ENCODE results near the gene BRD7.

BRD7 gene

DNA sequence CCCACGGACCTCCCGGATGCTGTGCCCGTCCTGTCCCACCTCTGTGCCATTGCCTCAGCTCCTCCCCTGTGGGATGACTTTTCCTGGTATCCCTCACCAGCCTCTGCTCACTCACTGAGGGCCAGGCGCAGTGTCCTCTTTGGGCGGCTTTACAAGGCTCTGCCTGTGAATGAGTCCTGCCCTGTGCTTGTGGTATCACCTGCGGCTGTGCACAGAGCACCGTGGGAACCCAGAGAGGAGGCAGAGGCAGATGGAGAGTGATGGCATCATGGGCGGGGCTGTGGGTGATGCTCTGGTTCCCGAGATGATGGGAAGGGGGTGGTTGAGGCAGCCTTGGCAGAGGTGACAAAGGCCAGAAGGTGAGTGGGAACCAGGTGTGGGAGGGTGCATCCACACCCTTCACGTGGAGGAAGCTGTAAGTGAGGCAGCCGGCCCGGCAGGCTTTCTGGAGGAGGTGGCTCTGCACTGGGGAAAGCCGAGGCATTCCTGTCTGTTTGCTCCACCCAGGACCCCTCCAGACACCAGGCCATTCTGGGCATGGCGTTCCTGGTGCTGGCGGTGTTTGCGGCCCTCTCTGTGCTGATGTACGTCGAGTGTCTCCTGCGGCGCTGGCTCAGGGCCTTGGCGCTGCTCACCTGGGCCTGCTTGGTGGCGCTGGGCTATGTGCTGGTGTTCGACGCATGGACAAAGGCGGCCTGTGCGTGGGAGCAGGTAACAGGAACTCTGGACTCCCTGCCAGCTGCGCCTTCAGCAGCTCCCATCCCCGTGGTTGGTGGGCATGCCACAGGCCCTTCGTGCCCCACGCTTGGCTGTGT, 78.6 kb downstream of the BRD7 start:
- no peak for DNase-seq (ENCODE audit: low spot score)

- DNase-seq (ENCODE audit: low spot score): no peak
Measured at GRCh38 chr16:50288920-50289319, 79.9 kb downstream of the BRD7 start.

DNA sequence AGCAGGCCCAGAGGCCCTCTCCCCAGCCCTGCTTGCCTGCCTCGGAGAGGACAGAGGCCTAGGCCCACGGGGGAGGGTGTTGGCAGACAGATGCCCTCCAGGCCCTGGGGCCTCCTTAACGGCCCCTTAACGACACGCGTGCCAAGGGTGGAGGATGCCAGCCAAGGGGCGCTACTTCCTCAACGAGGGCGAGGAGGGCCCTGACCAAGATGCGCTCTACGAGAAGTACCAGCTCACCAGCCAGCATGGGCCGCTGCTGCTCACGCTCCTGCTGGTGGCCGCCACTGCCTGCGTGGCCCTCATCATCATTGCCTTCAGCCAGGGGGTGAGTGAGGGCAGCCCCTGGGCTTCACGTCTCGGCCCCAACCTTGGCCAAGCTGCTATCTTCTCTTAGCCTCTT, 80.8 kb downstream of the BRD7 start:
- no peak for DNase-seq (ENCODE audit: low spot score)

- DNase-seq (ENCODE audit: low spot score): no peak
Measured at GRCh38 chr16:50286681-50287080, 82.1 kb downstream of the BRD7 start.

DNA sequence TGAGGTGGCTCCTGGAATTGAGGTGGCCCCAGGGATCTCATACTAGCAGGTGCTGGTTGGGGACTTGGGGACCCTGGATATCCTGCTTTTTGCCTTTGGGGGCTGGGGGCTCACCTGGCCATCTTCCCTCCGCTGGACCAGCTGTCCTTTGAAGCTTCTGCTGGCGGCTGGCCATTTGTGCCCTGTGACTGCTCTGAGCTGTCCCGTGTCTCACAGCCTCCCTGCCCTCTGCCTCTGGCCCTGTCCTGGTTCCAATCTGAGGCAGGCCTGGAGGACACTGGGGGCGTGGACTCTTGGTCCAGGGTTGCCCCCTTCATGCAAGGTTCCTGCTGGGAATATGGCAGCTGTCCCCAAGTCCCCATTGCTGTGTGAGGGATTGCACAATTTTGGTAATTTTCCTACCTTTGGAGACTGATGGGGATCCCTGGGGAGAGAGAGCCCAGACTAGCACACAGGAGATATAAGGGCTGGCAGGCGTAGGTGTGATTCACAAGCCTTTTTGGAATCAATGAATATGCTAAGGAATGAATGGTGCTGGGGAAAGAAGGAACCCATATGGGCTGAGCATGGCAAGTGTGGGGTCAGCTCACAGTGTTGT, 83.3 kb downstream of the BRD7 start:
- DNase-seq (ENCODE audit: low spot score): no peak

- DNase-seq (ENCODE audit: low spot score): no peak
Measured at GRCh38 chr16:50284131-50284911, 84.5 kb downstream of the BRD7 start.

- DNase-seq (ENCODE audit: low spot score): no peak
Measured at GRCh38 chr16:50282955-50283631, 85.7 kb downstream of the BRD7 start.

DNA sequence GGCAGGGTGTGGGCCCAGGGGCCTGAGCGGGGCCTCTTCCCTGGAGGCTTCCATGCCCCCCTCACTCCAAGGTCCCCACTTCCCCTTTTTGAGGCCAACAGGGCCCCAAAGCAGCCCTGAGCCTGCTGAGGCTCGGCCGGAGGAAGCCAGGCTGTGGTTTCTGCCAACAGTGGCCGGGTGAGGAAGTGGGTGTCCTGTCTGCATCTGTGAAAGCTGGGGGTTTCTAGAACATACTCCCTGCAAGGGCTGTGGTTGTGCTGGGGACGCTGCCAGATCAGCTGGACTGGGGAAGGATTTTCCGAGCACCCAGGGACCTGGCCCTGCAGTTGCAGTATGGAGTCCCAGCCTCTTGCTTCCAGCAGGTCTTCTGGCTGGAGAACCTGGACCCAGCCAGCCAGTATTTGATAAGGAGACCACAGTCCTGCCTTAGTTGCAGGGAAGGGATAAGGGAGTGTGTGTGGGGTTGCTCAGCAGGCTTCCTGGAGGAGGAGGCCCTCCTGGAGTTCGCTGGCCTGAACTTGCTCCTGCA, 86.7 kb downstream of the BRD7 start:
- no peak for DNase-seq (ENCODE audit: low spot score)

DNA sequence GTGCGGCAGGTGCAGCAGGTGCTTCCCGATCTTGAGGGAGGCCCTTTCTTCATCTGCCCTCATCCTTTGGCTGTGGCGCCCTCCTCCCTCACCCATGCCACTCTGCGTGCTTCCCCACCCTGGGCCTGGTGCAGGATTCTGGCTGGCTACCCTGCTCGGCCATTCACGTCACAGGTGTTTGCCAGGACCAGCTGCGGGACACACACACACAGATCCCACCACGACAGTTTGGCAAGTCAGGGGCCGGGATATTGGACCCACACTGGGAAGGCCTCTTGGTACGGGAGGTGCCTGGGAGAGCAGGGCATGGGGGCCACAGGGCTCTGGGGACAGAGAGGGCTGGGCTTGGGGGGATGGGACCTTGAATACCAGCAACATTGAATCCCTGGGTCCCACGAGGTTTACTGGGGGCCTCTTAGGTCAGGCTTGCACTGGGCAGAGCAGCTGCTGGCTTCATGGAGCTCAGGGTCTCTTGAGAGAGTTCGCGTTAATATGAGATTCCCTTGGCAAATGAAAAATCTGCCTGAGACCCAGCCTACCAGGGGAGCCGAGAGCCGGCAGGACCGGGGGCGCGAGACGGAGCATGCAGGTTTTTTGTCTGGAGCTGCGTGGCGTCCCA, 87.3 kb downstream of the BRD7 start:
- DNase-seq (ENCODE audit: low spot score): no peak

- DNase-seq (ENCODE audit: low spot score): no peak
Measured at GRCh38 chr16:50280932-50281331, 87.9 kb downstream of the BRD7 start.

GRCh38 chr16:50279504-50279865, 89.3 kb downstream of the BRD7 start:
- DNase-seq (ENCODE audit: low spot score): peak; percentile 24

DNA sequence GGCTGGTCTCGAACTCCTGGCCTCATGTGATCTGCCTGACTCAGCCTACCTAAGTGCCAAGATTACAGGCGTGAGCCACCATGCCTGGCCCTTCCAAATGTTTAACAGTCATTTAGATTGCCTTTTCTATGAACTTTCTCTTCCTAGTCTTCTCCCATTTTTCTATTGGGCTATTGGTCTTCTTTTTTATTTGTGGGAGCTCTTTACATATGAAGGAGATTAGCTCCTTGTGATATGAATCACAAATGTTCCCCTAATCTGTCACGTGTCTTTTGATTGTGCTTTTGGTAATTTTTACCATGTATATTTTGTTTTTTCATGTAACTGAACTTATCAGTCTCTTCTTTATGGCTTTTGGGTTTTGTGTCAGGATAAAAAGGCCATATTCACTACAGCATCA, 90.5 kb downstream of the BRD7 start:
- DNase-seq (ENCODE audit: low spot score): no peak

- DNase-seq (ENCODE audit: low spot score): peak; percentile 42
Measured at GRCh38 chr16:50276801-50277555, 91.8 kb downstream of the BRD7 start.

- DNase-seq (ENCODE audit: low spot score): no peak
Measured at GRCh38 chr16:50276326-50276640, 92.5 kb downstream of the BRD7 start.

- no peak for DNase-seq (ENCODE audit: low spot score)
Measured at GRCh38 chr16:50275428-50276325, 93.1 kb downstream of the BRD7 start.

GRCh38 chr16:50275098-50275415, 93.7 kb downstream of the BRD7 start:
- DNase-seq (ENCODE audit: low spot score): no peak

DNA sequence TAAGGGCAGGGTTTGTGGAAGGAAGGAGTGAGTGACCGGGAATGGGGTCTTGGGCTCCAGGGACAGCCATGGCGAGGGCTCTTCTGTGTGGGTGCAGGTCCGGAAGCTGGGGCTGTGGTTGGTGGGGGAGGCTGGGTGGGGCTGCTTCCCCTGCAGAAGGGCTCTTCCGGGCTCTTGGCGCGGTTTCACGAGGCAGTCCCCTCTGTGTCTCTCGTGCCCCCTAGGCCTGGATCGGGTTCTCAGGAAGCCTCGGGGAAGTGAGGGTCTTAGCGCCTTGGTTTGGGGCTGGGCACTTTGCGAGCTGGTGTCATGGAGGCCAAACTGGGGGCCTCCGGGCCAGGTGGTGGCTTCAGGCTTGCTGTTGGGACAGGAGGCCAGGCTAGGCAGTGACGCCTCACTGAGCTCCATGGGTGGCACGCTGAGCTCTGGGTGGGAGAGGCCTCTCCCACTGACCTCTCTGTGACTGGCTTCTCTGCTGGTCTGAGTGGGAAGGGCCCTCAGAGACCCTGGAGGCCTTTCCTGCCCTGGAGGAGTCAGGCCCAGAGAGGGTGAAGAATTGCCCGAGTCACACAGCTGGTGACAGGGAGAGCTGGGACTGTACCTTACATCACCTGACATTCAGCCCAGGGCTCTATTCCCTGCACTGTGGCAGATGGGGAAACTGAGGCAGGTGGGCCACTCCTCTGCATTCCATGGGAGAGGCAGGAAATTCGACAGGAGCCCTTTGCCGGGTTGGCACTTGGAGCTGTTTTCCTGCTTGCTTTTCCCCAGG, 94.3 kb downstream of the BRD7 start:
- no peak for DNase-seq (ENCODE audit: low spot score)

DNA sequence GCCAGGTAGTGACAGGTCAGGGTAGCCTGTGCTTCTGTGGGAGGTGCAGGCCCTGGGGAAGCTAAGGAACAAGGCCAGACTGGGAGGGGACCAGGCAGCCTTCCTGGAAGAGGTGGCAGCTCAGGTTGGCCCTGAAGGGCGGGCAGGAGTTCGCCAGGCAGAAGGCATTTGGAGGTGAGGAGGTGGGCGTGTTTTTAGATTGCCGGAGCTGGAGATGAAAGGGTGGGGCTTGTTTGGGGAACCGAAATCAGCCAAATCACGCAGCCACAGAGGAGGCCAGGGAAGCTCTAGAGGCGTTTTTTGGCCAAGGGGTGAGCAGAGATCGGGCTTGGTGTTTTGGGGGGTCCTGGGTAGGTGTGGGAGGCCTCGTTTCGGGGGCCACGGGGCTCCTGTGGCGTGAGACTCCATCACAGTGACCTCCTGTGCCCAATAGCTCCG, 94.9 kb downstream of the BRD7 start:
- DNase-seq (ENCODE audit: low spot score): no peak

DNA sequence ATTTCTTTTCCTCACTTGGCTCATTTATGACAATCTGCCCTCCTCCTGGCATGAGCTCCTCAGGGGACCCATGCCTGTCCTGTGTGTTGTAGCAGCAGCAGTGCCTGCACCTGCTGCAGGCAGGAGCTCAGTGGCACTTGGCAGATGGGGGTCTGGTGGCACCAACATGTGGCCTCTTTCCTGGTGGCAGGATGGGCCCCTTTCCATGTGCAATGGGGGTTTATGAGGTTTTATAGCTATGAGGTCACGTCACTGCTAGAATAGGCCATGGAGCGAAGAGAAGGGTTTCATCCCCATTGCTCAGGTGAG, 95.5 kb downstream of the BRD7 start:
- DNase-seq (ENCODE audit: low spot score): no peak
